HL-60 (cell line): ENCODE measurements around the gene RXFP3.

Experiments used
- CTCF ChIP-seq: IDR thresholded peaks from one replicate; pipeline ENCODE4 v1.5.1; 2011; ENCODE audit warnings: low read length, control low read depth, inconsistent platforms; ENCODE audit not compliant: insufficient read depth
- REST ChIP-seq: IDR thresholded peaks from 2 replicates; pipeline ENCODE4 v1.6.1; 2012; ENCODE audit warnings: low read depth; ENCODE audit not compliant: insufficient replicate concordance

GRCh38 chr5:33934176-33934575 lies 2.0 kb upstream of the RXFP3 start:
- TF ChIP-seq REST (no peak), CTCF (no peak)
